GM19025 (cell line): ENCODE data around the gene SHROOM3.

Source experiments
- ATAC-seq: cut with Tn5 transposase; IDR thresholded peaks from one replicate; pipeline ENCODE4 v1.9.1; 2021; ENCODE audit warnings: mild to moderate bottlenecking, low read depth, moderate library complexity; ENCODE audit not compliant: unreplicated experiment

SHROOM3 gene

GRCh38 chr4:76489686-76490161, 54.7 kb downstream of the SHROOM3 start:
- ATAC-seq: no peak

DNA sequence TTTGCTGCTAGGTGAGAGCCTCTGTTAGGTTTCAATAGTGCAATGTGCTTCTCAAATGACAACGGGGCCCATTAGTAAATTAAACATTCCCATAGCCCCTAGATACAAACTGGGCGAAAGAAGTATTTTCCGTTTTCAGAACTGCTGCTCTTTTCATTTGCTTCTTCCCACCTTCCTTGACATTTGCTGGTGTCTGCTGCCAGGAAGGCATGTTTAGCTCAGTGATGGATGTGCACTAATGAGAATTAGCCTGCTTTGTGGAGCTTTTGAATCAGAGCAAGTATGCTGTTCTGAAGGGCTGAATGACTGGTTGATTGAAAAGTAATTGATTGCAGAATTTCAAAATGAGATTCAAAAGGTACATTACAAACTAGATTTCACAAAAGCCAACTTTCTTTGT, 57.0 kb downstream of the SHROOM3 start:
- ATAC-seq: no peak

GRCh38 chr4:76494243-76494642, 59.2 kb downstream of the SHROOM3 start:
- no peak for ATAC-seq

DNA sequence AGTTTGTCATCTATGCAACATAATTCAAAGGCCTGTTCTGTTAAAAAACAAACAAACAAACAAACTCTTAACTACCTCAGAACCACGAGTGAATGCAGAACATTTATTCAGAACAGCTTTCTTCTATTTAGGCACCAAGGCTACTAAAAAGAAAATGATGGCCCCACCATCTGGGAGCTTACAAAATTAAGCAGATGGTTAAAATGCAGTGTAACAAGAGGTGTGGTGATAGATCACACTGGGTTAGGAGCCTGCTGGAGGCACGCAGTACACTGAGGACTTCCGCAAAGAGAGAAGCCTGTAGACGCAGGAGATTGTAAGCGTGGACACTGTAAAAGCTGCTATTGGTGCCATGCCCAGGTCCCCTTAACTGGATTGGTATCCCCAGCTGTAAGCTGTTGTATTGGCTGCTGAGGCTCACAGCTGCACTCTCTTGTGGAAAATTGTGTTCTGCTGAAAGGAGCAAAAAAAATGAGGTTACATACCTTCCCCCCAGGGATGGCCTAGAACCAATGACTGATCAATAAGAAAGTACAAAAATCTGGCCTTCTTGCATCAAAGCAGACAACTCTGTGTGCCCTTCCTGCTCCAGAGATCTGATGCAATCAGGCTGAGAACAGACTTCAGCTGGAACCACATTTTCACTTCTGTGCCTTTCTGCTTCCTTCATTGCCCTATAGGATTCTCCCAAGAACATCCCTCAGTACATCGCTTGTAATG, 60.0 kb downstream of the SHROOM3 start:
- no peak for ATAC-seq

- ATAC-seq: no peak
These were observed 63.5 kb downstream of the SHROOM3 start for GRCh38 chr4:76498550-76498949.

DNA sequence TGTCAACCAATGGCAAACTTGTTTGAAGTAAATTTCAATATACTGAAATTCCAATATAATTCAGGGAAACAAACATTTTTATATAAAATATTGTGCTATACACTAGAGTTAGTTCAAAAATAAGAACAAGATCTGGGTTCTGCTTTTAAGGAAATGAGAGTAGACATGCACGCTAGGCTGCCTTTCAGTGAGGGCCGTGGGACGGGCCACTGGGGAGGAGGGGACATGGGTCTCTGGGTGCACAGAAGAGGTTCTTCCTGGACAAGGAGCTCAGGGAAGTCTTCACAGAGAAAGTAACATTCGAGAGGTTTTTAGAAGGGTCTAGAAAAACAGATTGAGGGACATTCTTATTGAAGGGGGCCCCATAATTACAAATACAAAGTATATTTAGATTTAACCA, 64.4 kb downstream of the SHROOM3 start:
- ATAC-seq: peak; percentile 54

- no peak for ATAC-seq
These were observed 67.9 kb downstream of the SHROOM3 start for GRCh38 chr4:76502886-76503285.

DNA sequence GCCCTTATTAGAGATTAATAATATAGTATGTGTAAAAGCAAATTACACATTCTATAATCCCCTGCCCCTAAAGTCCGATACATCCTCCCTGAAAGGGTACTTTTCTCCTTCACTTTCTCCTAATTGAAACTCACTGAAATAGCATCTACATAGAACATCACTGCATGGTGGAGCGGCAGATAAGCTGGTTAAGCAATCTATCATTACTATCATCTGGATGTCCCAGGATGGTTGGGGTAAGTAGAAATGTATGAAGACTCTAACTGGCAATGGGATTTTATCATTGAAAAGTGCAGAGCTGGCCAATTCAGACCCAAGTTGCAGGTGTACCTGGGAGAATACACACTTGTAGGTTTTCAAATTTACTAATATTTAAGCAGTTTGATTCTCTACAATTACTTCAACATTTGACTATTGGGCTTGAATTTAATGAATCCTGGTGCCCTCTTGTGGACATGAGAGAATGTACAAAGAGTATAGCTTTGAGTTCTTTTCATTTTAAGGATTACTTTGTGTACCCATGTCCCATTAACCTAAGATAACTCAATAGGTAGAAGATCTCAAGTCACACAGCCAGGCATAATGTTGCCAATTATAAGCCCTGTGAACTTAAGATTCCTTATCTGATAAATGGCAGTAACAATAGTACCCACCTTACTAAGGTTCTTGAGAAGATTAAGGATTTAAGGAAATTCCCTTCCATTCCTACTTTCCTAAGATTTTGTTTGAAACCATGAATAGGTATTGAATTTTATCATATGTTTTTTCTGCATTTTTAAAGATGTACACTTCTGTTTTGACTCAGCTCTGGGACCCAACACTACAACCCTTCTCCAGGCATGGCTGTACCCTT, 69.8 kb downstream of the SHROOM3 start:
- no peak for ATAC-seq

DNA sequence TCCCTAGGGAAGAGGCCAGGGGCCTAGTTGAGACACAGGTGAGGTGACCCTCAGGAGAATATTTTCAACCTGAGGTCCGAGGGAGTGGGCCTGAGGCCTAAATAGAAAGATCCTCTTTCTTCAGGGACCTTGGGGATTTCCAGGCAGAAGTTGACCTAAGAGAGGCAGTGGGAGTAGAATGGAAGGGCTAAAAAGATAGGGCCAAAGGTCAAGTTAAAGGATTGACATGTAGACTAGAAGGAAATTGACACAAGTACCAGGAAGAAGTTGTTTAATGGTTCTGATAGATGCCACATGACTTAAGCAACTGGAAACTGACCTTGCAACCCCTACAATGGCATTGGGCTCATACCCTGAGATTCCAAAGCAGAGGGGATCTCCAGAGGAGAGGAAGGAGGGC, 76.9 kb downstream of the SHROOM3 start:
- ATAC-seq: no peak

DNA sequence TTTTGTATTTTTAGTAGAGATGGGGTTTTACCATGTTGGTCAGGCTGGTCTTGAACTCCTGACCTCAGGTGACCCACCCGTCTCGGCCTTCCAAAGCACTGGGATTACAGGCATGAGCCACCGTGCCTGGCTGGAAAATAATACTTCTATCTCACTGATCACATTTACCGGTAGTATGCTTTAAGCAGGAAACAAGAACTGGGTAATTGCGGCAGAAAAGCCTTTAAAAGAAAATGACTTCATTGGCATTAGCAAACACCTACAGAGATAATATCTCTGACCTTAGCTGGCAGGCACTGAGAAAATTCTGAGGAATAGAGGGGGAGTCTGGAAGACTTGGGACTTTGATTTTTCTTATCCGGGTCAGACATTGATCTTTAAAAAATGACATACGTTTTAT, 78.5 kb downstream of the SHROOM3 start:
- no peak for ATAC-seq

GRCh38 chr4:76514087-76514486, 79.1 kb downstream of the SHROOM3 start:
- ATAC-seq: no peak

DNA sequence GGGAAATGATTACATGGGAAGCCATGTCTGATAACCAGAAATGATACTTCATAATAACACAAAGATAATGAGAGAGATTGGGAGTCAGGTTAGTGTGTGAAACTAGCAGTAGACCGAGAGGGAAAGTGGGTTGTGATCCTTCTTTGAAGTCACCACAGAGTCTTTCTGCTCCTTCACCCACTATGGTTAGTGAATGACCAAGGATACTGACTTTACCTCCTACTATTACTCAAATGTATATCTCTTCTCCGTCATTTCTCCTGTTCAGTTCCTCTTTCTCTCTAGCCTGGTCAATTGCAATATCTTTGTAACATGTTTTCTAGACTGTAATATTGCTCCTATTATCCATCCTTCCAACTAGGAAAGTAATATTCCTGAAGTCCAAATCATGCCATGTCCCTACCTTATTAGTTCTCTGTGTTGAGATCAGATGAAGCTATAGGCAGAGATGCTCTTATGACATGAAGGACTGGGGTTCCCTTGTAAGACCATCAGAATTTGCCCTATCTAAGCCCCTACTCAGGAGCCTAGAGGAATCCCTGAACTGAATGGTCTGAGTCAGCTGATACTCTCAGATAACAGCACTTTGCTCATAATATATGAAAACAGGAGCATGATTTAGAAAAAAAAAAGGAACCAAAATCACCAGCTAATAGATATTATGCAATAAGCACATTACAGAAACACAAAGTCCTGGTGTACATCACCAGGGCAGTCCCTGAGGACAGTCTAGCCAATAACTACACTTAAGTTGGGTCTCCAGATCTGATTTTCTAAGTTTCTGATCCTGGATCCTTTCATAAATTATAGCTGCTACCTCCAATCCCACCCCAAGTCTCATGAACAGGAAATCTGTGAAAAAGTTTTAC, 81.2 kb downstream of the SHROOM3 start:
- ATAC-seq: peak; percentile 80

DNA sequence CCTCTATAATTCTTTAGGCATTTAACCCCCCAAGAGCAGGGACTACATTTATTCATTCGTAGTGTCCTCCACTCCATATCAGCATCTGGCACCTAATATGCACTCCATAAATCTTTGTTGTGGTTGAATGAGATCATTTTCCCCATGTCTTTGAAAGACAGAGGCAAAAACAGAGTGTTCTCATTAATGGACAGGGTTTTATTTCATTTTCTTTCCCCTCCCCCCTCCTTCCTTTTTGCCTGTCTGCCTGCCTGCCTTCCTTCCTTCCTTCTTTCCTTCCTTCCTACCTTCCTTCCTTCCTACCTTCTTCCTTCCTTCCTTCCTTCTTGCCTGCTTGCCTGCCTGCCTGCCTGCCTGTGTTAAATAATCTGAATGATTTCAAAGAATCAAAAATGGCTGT, 83.2 kb downstream of the SHROOM3 start:
- no peak for ATAC-seq

DNA sequence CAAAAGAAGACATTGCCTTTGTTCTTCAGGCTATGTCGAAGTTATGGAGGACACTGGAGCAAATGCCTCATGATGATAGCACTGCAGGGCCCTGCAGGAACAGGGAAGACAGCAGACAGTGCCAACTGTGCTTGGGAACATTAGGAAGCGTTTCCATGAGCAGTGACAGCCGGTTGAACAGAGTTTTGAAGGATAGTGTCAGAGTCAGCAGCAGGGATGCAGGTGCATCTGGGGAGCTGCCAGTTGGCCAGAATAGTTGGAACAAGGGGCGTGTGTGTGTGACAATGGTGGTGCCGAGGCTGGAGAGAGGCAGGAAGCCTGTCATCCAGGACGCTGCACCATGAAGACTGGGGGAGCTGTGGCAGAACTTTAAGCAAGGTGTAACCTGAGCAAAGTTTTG, 88.6 kb downstream of the SHROOM3 start:
- no peak for ATAC-seq

- ATAC-seq: no peak
These were observed 90.7 kb downstream of the SHROOM3 start for GRCh38 chr4:76525751-76526150.

DNA sequence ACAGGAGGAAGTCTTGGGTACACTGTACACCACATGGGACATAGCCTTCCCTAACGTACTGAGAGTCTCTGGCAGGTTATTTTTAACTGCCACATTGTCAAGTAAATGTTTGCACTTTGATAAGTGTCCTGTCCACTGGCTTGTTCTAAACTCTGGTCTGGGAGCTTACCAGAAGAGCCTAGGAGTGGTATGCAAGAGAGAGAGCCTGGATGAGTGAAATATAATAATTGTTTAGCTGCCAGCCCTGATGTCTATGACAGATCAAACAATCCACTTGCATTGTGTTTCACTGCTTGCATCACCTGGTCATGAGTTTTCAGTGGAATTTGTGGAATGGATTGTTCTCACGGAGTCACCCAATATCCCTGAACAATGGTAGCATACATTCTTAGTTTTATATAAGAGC, 91.6 kb downstream of the SHROOM3 start:
- ATAC-seq: no peak

DNA sequence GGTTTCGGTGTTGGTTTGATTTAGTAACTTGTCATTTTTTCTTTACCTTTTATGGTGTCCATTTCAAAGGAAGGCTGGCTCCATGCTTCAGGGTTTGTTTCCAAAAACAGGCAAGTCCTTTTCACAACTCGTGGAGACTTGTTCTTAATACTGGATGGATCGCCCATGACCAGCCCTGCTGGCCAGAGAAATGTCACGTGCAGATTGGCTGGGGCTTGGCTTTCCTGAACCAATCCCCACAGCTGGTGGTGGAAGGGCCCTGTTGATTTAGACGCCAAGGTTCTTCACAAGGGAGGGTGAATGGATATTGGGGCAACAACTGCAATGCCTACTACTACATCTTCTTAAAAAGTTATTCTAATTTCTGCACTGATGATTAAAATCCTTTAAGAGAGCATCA, 92.6 kb downstream of the SHROOM3 start:
- ATAC-seq: no peak

DNA sequence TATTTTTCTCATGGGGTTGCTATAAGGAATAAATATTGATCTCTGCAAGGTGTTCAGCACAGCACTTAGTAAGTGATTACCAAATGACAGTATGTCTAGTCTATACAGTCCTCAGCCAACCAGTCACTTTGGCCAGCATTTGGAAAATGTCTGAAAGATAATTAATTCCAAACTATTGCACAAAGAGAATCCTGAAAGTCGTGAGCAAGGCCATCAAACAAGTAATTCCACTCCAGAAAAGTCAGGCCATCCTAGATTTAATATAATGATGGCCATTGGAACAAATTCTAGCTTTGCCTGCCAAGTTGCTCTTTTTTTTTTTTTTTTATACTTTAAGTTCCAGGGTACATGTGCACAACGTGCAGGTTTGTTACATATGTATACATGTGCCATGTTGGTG, 96.6 kb downstream of the SHROOM3 start:
- ATAC-seq: no peak

DNA sequence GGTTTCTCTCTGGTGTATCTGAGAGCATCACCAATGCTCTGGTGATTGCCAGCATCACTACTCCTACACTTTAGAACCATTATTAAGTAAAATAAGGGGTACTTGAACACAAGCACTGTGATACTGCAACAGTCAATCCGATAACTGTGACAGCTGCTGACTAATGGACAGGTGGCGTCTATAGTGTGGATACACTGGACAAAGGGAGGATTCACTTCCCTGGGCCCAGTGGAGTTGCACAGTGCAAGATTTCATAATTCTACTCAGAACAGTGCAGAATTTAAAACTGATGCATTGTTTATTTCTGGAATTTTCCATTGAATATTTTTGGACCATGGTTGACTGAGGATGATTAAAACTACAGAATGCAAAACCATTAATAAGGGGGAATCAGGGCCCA, 97.8 kb downstream of the SHROOM3 start:
- ATAC-seq: no peak

DNA sequence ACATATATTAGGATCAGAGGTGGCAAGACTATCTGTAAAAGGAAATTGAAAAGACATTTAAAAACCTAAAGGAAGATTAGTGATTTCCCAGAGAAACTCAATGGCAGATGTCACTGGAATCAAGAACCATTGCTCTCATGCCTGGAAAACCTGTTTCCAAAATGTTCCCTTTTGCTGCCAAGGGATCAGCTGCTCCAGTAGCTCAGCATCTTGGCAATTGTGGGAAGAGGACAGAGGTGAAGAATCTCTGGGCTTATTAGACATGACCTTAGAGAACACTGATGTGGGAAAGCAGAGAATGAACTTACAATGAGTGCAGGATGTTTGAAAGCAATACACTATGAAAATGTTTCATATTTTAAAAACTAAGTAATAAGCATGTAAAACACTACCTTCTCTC, 98.3 kb downstream of the SHROOM3 start:
- ATAC-seq: no peak
